A673 (cell line): Measurements from ENCODE around the gene KCNK5. TPM values are rescaled to one million over a fixed set of nuclear protein-coding genes. Genes with fewer than 3 reads are reported as not detected.

ENCODE experiments used
- BruUV-seq: library from RNA; stranded (reverse); fragments of 400-500 nt; replicated peaks from 2 replicates; lab custom pipeline; 2021; lab: Mats Ljungman, UMichigan
- CTCF ChIA-PET: fragments of 300-600 bp; sonication (Branson Sonifier 250); formaldehyde crosslinking; loops from one replicate; lab custom pipeline; 2022; ENCODE audit warnings: antibody characterized with exemption; lab: Charles Lee
- POLR2A ChIA-PET: fragments of 300-600 bp; sonication (Branson Sonifier 250); formaldehyde crosslinking; loops from one replicate; lab custom pipeline; 2022; ENCODE audit warnings: antibody characterized with exemption; ENCODE audit not compliant: low non-redundant PET; lab: Charles Lee
- DNase-seq: peaks from one replicate; pipeline ENCODE4 v3.0.0-alpha.2; 2015; ENCODE audit warnings: low spot score
- H3K27ac ChIP-seq: fragments of 200-600 bp; sonication (generic); 2 replicates; pipeline ENCODE4 v1.5.1; 2016; ENCODE audit warnings: mixed run types, low read depth, mild to moderate bottlenecking, mixed read lengths, antibody characterized with exemption, low read length; ENCODE audit not compliant: poor library complexity, severe bottlenecking
- H3K27me3 ChIP-seq: fragments of 200-600 bp; sonication (generic); replicated peaks from 2 replicates; pipeline ENCODE4 v1.6.1; 2017; ENCODE audit warnings: mixed run types, low read depth, mild to moderate bottlenecking, mixed read lengths, antibody characterized with exemption, low read length; ENCODE audit not compliant: insufficient read depth, poor library complexity
- H3K36me3 ChIP-seq: fragments of 200-600 bp; sonication (generic); 2 replicates; pipeline ENCODE4 v1.6.1; 2016; ENCODE audit warnings: mixed run types, mild to moderate bottlenecking, mixed read lengths, antibody characterized with exemption, low read length; ENCODE audit not compliant: insufficient read depth, poor library complexity, severe bottlenecking
- H3K4me1 ChIP-seq: fragments of 200-600 bp; sonication (generic); 2 replicates; pipeline ENCODE4 v1.6.1; 2017; ENCODE audit warnings: mixed run types, mild to moderate bottlenecking, mixed read lengths, antibody characterized with exemption, low read length; ENCODE audit not compliant: insufficient read depth, poor library complexity, severe bottlenecking
- H3K4me3 ChIP-seq: fragments of 200-600 bp; sonication (generic); 2 replicates; pipeline ENCODE4 v1.5.1; 2016; ENCODE audit warnings: low read depth, mixed run types, mild to moderate bottlenecking, mixed read lengths, low read length; ENCODE audit not compliant: poor library complexity, severe bottlenecking
- H3K9me3 ChIP-seq: fragments of 200-600 bp; sonication (generic); 2 replicates; pipeline ENCODE4 v1.6.1; 2016; ENCODE audit warnings: mixed run types, low read depth, mild to moderate bottlenecking, mixed read lengths, antibody characterized with exemption, low read length; ENCODE audit not compliant: poor library complexity, severe bottlenecking
- CTCF ChIP-seq: fragments of 300-800, 200-600 bp; sonication (generic); conservative IDR thresholded peaks from 2 replicates; pipeline ENCODE4 v1.5.1; 2017; ENCODE audit warnings: low read depth, mild to moderate bottlenecking, antibody characterized with exemption, low read length, moderate library complexity, mixed read lengths
- EZH2 ChIP-seq: fragments of 200-600 bp; sonication (generic); IDR thresholded peaks from 2 replicates; pipeline ENCODE4 v1.6.1; 2017; ENCODE audit warnings: borderline replicate concordance, low read depth, mild to moderate bottlenecking, mixed read lengths, antibody characterized with exemption, low read length; ENCODE audit not compliant: poor library complexity, severe bottlenecking
- intact Hi-C: fragments of 100-400 bp; cut with micrococcal nuclease; formaldehyde crosslinking; loops from one replicate; pipeline ENCODE4 v1.10.0; 2022; ENCODE audit not compliant: unreplicated experiment
- total RNA-seq: library from RNA; stranded (reverse); gene quantifications from 2 replicates; pipeline ENCODE4 v1.2.3, GENCODE V29; 2021

KCNK5 gene
- total RNA-seq, 1 experiment from 2014 or later = not detected

- H3K27ac ChIP-seq = no peak overlapping the region
- no peaks in the 10 kb centered on the region for H3K27me3 ChIP-seq
- H3K36me3 ChIP-seq = no peaks in the 10 kb centered on the region
- TF ChIP-seq EZH2 (no peak), CTCF (no peak)
- ChIA-PET POLR2A (no interaction called here), CTCF (no interaction called here)
- H3K9me3 ChIP-seq = no peaks in the 10 kb centered on the region
- BruUV-seq = no TSS peak
- no peak overlapping the region for H3K4me3 ChIP-seq
- H3K4me1 ChIP-seq = no peaks in the 10 kb centered on the region
- intact Hi-C loops = no loop called here
- no peak for DNase-seq
These were observed 15.0 kb downstream of the KCNK5 start for GRCh38 chr6:39214120-39214813.

GRCh38 chr6:39213195-39213920 is 15.9 kb downstream of the KCNK5 start:
- BruUV-seq = no TSS peak
- H3K4me3 ChIP-seq = no peak overlapping the region
- no peaks in the 10 kb centered on the region for H3K9me3 ChIP-seq
- ChIA-PET CTCF (no interaction called here), POLR2A (no interaction called here)
- intact Hi-C loops = no loop called here
- no peak for DNase-seq
- H3K27me3 ChIP-seq = no peaks in the 10 kb centered on the region
- TF ChIP-seq CTCF = no peak
- no peak for TF ChIP-seq EZH2
- no peak overlapping the region for H3K27ac ChIP-seq
- no peaks in the 10 kb centered on the region for H3K4me1 ChIP-seq
- no peaks in the 10 kb centered on the region for H3K36me3 ChIP-seq

- POLR2A ChIA-PET = no interaction called here
These were observed 18.1 kb downstream of the KCNK5 start for GRCh38 chr6:39211183-39211582.

More at GRCh38 chr6:39211183-39211582, 18.1 kb downstream of the KCNK5 start:
- TF ChIP-seq EZH2 = no peak
- TF ChIP-seq CTCF = no peak
- BruUV-seq = no TSS peak
- H3K4me1 ChIP-seq = no peaks in the 10 kb centered on the region
- no peak overlapping the region for H3K4me3 ChIP-seq
- CTCF ChIA-PET = no interaction called here
- no peaks in the 10 kb centered on the region for H3K9me3 ChIP-seq
- H3K27ac ChIP-seq = no peak overlapping the region
- DNase-seq = no peak
- no peaks in the 10 kb centered on the region for H3K36me3 ChIP-seq
- intact Hi-C loops = no loop called here
- no peaks in the 10 kb centered on the region for H3K27me3 ChIP-seq
